Measurements from ENCODE around the gene LGR4.

LGR4 gene

GRCh38 chr11:27437829-27438594 lies 34.6 kb downstream of the LGR4 start:
- no peaks in the 10 kb centered on the region for H3K79me2 ChIP-seq (ENCODE audit: control insufficient read depth, low read length)
- H3K27ac ChIP-seq (ENCODE audit: low read depth, low read length): no peak overlapping the region
- H3K36me3 ChIP-seq (ENCODE audit: control insufficient read depth, low read length): no peaks in the 10 kb centered on the region
- no peaks in the 10 kb centered on the region for H3K9me2 ChIP-seq (replicated peaks; ENCODE audit: control insufficient read depth, low read length)
- TF ChIP-seq EZH2phosphoT487 (IDR thresholded peaks at IDR 0.05; ENCODE audit: borderline replicate concordance, low read length) (no peak), CTCF (IDR thresholded peaks at IDR 0.05; ENCODE audit: low read depth, low read length, poor library complexity, severe bottlenecking) (no peak)
- no peaks in the 10 kb centered on the region for H3K4me1 ChIP-seq (ENCODE audit: control insufficient read depth, low read length)
- H3K9me3 ChIP-seq (ENCODE audit: control insufficient read depth, insufficient read depth, low read length): no peaks in the 10 kb centered on the region
- no peaks in the 10 kb centered on the region for H3K27me3 ChIP-seq (ENCODE audit: control insufficient read depth, low read length)
- no peaks in the 10 kb centered on the region for H4K20me1 ChIP-seq (ENCODE audit: control insufficient read depth, insufficient read depth, low read depth, low read length)
- H3K4me2 ChIP-seq (ENCODE audit: low read length): no peak overlapping the region
- H3F3A ChIP-seq (ENCODE audit: control insufficient read depth, insufficient read depth): no peaks in the 10 kb centered on the region
- no peak overlapping the region for H3K4me3 ChIP-seq (ENCODE audit: low read length)

- no peaks in the 10 kb centered on the region for H3K27me3 ChIP-seq (ENCODE audit: control insufficient read depth, low read length)
- H3K4me2 ChIP-seq (ENCODE audit: low read length): no peak overlapping the region
- no peaks in the 10 kb centered on the region for H4K20me1 ChIP-seq (ENCODE audit: control insufficient read depth, insufficient read depth, low read depth, low read length)
- no peak overlapping the region for H3K27ac ChIP-seq (ENCODE audit: low read depth, low read length)
- no peaks in the 10 kb centered on the region for H3K9me3 ChIP-seq (ENCODE audit: control insufficient read depth, insufficient read depth, low read length)
- H3K9me2 ChIP-seq (replicated peaks; ENCODE audit: control insufficient read depth, low read length): no peaks in the 10 kb centered on the region
- H3K4me3 ChIP-seq (ENCODE audit: low read length): no peak overlapping the region
- H3K36me3 ChIP-seq (ENCODE audit: control insufficient read depth, low read length): no peaks in the 10 kb centered on the region
- TF ChIP-seq EZH2phosphoT487 (IDR thresholded peaks at IDR 0.05; ENCODE audit: borderline replicate concordance, low read length): no peak
- TF ChIP-seq CTCF (IDR thresholded peaks at IDR 0.05; ENCODE audit: low read depth, low read length, poor library complexity, severe bottlenecking): no peak
- no peaks in the 10 kb centered on the region for H3K4me1 ChIP-seq (ENCODE audit: control insufficient read depth, low read length)
- H3K79me2 ChIP-seq (ENCODE audit: control insufficient read depth, low read length): no peaks in the 10 kb centered on the region
- no peaks in the 10 kb centered on the region for H3F3A ChIP-seq (ENCODE audit: control insufficient read depth, insufficient read depth)
Measured at GRCh38 chr11:27436916-27437315, 35.7 kb downstream of the LGR4 start.

- no peaks in the 10 kb centered on the region for H3K27me3 ChIP-seq (ENCODE audit: control insufficient read depth, low read length)
- no peaks in the 10 kb centered on the region for H3K4me1 ChIP-seq (ENCODE audit: control insufficient read depth, low read length)
- no peak overlapping the region for H3K4me2 ChIP-seq (ENCODE audit: low read length)
- no peaks in the 10 kb centered on the region for H3K79me2 ChIP-seq (ENCODE audit: control insufficient read depth, low read length)
- TF ChIP-seq EZH2phosphoT487 (IDR thresholded peaks at IDR 0.05; ENCODE audit: borderline replicate concordance, low read length) (no peak), CTCF (IDR thresholded peaks at IDR 0.05; ENCODE audit: low read depth, low read length, poor library complexity, severe bottlenecking) (no peak)
- H3K27ac ChIP-seq (ENCODE audit: low read depth, low read length): no peak overlapping the region
- no peaks in the 10 kb centered on the region for H3F3A ChIP-seq (ENCODE audit: control insufficient read depth, insufficient read depth)
- no peaks in the 10 kb centered on the region for H4K20me1 ChIP-seq (ENCODE audit: control insufficient read depth, insufficient read depth, low read depth, low read length)
- H3K4me3 ChIP-seq (ENCODE audit: low read length): no peak overlapping the region
- H3K9me2 ChIP-seq (replicated peaks; ENCODE audit: control insufficient read depth, low read length): no peaks in the 10 kb centered on the region
- no peaks in the 10 kb centered on the region for H3K9me3 ChIP-seq (ENCODE audit: control insufficient read depth, insufficient read depth, low read length)
- no peaks in the 10 kb centered on the region for H3K36me3 ChIP-seq (ENCODE audit: control insufficient read depth, low read length)
Measured at GRCh38 chr11:27433742-27434141, 38.8 kb downstream of the LGR4 start.

All from DOHH2 (cell line).